Gastroesophageal sphincter (tissue), 4 donors: Measurements from ENCODE around the gene PRKCQ. TPM values are rescaled to one million over a fixed set of nuclear protein-coding genes. Genes with fewer than 3 reads are reported as not detected.

ENCODE experiments used
- ATAC-seq: fragments of 150-250 bp; one replicate; pipeline ENCODE4 v1.9.1; 2016; ENCODE audit warnings: mild to moderate bottlenecking, moderate library complexity
- H3K27ac ChIP-seq, 4 donors: fragments of 200-600 bp; sonication (generic) in 3 of 4; 1 replicate in 3 of 4; 2 replicates in 1 of 4; pipeline ENCODE4 v1.5.1; 2016 to 2019
- H3K27me3 ChIP-seq: fragments of 200-600 bp; sonication (generic); one replicate; pipeline ENCODE4 v1.5.1; 2019
- H3K36me3 ChIP-seq, 2 donors: fragments of 200-600 bp; sonication (generic); one replicate each; pipeline ENCODE4 v1.5.1; 2019; ENCODE audit warnings: control low read depth in 1 of 2
- H3K4me1 ChIP-seq, 3 donors: fragments of 200-600 bp; sonication (generic); 1 replicate in 2 of 3; 2 replicates in 1 of 3; pipeline ENCODE4 v1.5.1; 2016 to 2019; ENCODE audit warnings: control low read depth in 2 of 3
- H3K4me3 ChIP-seq, 2 donors: fragments of 200-600 bp; sonication (generic); one replicate each; pipeline ENCODE4 v1.5.1; 2019; ENCODE audit warnings: mild to moderate bottlenecking in 1 of 2, moderate library complexity in 1 of 2
- H3K9me3 ChIP-seq, 3 donors: fragments of 200-600 bp; sonication (generic); one replicate each; pipeline ENCODE4 v1.5.1; 2017 to 2019; ENCODE audit warnings: control low read depth in 2 of 3
- CTCF ChIP-seq, 4 experiments: fragments of 200-600 bp in 2 of 4; fragments of 450-650 bp in 2 of 4; sonication (generic) in 1 of 4; IDR thresholded peaks; one replicate each; pipeline ENCODE4 v1.5.1; 2017 to 2019; ENCODE audit warnings: antibody characterized with exemption in 4 of 4, mild to moderate bottlenecking in 2 of 4, moderate library complexity in 2 of 4
- EP300 ChIP-seq: sonication (generic); formaldehyde crosslinking; IDR thresholded peaks from one replicate; pipeline ENCODE4 v1.6.1; 2017; ENCODE audit warnings: antibody characterized with exemption, mild to moderate bottlenecking
- POLR2A ChIP-seq, 2 donors: fragments of 450-650 bp; IDR thresholded peaks; one replicate each; pipeline ENCODE4 v1.6.1; 2017; ENCODE audit warnings: antibody characterized with exemption in 2 of 2, mild to moderate bottlenecking in 2 of 2, moderate library complexity in 1 of 2
- POLR2AphosphoS5 ChIP-seq: sonication (generic); formaldehyde crosslinking; IDR thresholded peaks from one replicate; pipeline ENCODE4 v1.6.1; 2017; ENCODE audit warnings: antibody characterized with exemption
- WGBS, 2 donors: methylation state at CpG; one replicate each; pipeline ENCODE4 v1.1.5; 2018; ENCODE audit warnings: low coverage in 1 of 2; 5-methylcytosine and 5-hydroxymethylcytosine counted together
- total RNA-seq, 4 donors: library from RNA; depleted of rRNA; stranded (reverse); fragments of >200 nt; gene quantifications; one replicate each; pipeline ENCODE4 v1.1.0, GENCODE V29; 2016

The PRKCQ gene
- total RNA-seq, 4 donors from 2014 or later, result 2.0 to 7.6 (median 4.3) TPM

- Histone ChIP-seq H3K36me3 (no peaks in the 10 kb centered on the region), H3K4me1 (no peaks in the 10 kb centered on the region), H3K27ac (no peak overlapping the region), H3K27me3 (no peaks in the 10 kb centered on the region), H3K9me3 (peaks cover 0 to 9% (median 0%) of the 10 kb centered on the region in 3 donors), H3K4me3 (no peak overlapping the region)
- 57 to 81% methylated on average over 1 to 3 of the region's 3 CpGs for WGBS, 2 donors
- ATAC-seq, result no peak
- no peak for TF ChIP-seq EP300
- TF ChIP-seq POLR2A (IDR thresholded peaks at IDR 0.05), result no peak
- TF ChIP-seq POLR2AphosphoS5, result no peak
- no peak for TF ChIP-seq CTCF (IDR thresholded peaks at IDR 0.05)
Measured at GRCh38 chr10:6461961-6462360, 118.1 kb downstream of the PRKCQ start.

- H3K4me3 ChIP-seq, result no peak overlapping the region
- peaks cover 0 to 5% of the 10 kb centered on the region in 2 donors for H3K36me3 ChIP-seq
- H3K4me1 ChIP-seq, result no peaks in the 10 kb centered on the region
- 89 to 91% methylated on average over 2 of the region's 2 CpGs for WGBS, 2 donors
- TF ChIP-seq EP300, result no peak
- no peak for ATAC-seq
- no peaks in the 10 kb centered on the region for H3K27me3 ChIP-seq
- no peak overlapping the region for H3K27ac ChIP-seq
- peaks cover 0 to 11% (median 0%) of the 10 kb centered on the region in 3 donors for H3K9me3 ChIP-seq
Measured at GRCh38 chr10:6460861-6461409, 119.1 kb downstream of the PRKCQ start.

- Histone ChIP-seq H3K27me3 (no peaks in the 10 kb centered on the region), H3K27ac (no peak overlapping the region), H3K36me3 (peaks cover 0 to 16% of the 10 kb centered on the region in 2 donors), H3K4me1 (no peaks in the 10 kb centered on the region), H3K9me3 (peaks cover 0 to 17% (median 0%) of the 10 kb centered on the region in 3 donors), H3K4me3 (no peak overlapping the region)
- WGBS, 2 donors, result 100% methylated on average over 4 of the region's 5 CpGs; no CpG with 5 or more reads in 1 of the 2 donors
- ATAC-seq, result no peak
- no peak for TF ChIP-seq POLR2A (IDR thresholded peaks at IDR 0.05)
- TF ChIP-seq CTCF (IDR thresholded peaks at IDR 0.05), result no peak
- TF ChIP-seq EP300, result no peak
- no peak for TF ChIP-seq POLR2AphosphoS5
Measured at GRCh38 chr10:6458814-6459213, 121.3 kb downstream of the PRKCQ start.

- WGBS, 2 donors, result 90 to 94% methylated on average over 3 to 5 of the region's 5 CpGs
- TF ChIP-seq POLR2AphosphoS5 (no peak), CTCF (IDR thresholded peaks at IDR 0.05) (no peak), POLR2A (IDR thresholded peaks at IDR 0.05) (no peak), EP300 (no peak)
Measured at GRCh38 chr10:6457376-6457775, 122.7 kb downstream of the PRKCQ start.

GRCh38 chr10:6456067-6456466, 124.0 kb downstream of the PRKCQ start:
- TF ChIP-seq EP300 (no peak), CTCF (IDR thresholded peaks at IDR 0.05) (no peak), POLR2A (IDR thresholded peaks at IDR 0.05) (no peak), POLR2AphosphoS5 (no peak)
- Histone ChIP-seq H3K27ac (no peak overlapping the region), H3K9me3 (peaks cover 0 to 17% (median 0%) of the 10 kb centered on the region in 3 donors), H3K4me1 (no peaks in the 10 kb centered on the region), H3K36me3 (peaks cover 0 to 16% of the 10 kb centered on the region in 2 donors), H3K4me3 (no peak overlapping the region), H3K27me3 (no peaks in the 10 kb centered on the region)
- 80 to 100% methylated on average over 1 of the region's 1 CpG for WGBS, 2 donors
- no peak for ATAC-seq

More at GRCh38 chr10:6457376-6457775, 122.7 kb downstream of the PRKCQ start:
- peaks cover 0 to 16% of the 10 kb centered on the region in 2 donors for H3K36me3 ChIP-seq
- H3K27ac ChIP-seq, result no peak overlapping the region
- H3K9me3 ChIP-seq, result peaks cover 0 to 17% (median 0%) of the 10 kb centered on the region in 3 donors
- H3K4me3 ChIP-seq, result no peak overlapping the region
- H3K27me3 ChIP-seq, result no peaks in the 10 kb centered on the region
- no peak for ATAC-seq
- H3K4me1 ChIP-seq, result no peaks in the 10 kb centered on the region
